Mammary epithelial cell (primary cell): ENCODE results near the gene BCL11A.
A peak's percentile ranks its signal among the peaks of the same experiment; 100 is the strongest.

Source experiments
- CTCF ChIP-seq, 2 donors: IDR thresholded peaks in 1 of 2; conservative IDR thresholded peaks in 1 of 2; 2 replicates each; pipeline ENCODE4 v1.5.1; 2011 to 2012; ENCODE audit warnings: inconsistent platforms in 2 of 2, low read length in 2 of 2, mild to moderate bottlenecking in 2 of 2, control low read depth in 1 of 2, low read depth in 1 of 2; ENCODE audit not compliant: insufficient read depth in 1 of 2; ENCODE audit errors: extremely low read depth in 1 of 2
- EZH2 ChIP-seq: IDR thresholded peaks from 2 replicates; pipeline ENCODE4 v1.6.1; 2012; ENCODE audit warnings: low read length, inconsistent platforms, borderline replicate concordance

GRCh38 chr2:60504049-60504448 lies 49.4 kb downstream of the BCL11A start:
- TF ChIP-seq CTCF (conservative IDR thresholded peaks at IDR 0.05 in 1 of 2, IDR thresholded peaks at IDR 0.05 in 1 of 2; ENCODE audit: extremely low read depth in 1 of 2, insufficient read depth in 1 of 2, low read depth in 1 of 2, low read length in 2 of 2) (peak; percentile 19 to 55), EZH2 (no peak)
